HG03175 (cell line): ENCODE results near the gene TNPO1.

Source experiments
- ATAC-seq: cut with Tn5 transposase; IDR thresholded peaks from one replicate; pipeline ENCODE4 v1.9.1; 2021; ENCODE audit warnings: mild to moderate bottlenecking, moderate library complexity; ENCODE audit not compliant: unreplicated experiment

TNPO1 gene

GRCh38 chr5:72849546-72849945, 33.1 kb downstream of the TNPO1 start:
- no peak for ATAC-seq

- no peak for ATAC-seq
These were observed 33.7 kb downstream of the TNPO1 start for GRCh38 chr5:72850113-72850512.

DNA sequence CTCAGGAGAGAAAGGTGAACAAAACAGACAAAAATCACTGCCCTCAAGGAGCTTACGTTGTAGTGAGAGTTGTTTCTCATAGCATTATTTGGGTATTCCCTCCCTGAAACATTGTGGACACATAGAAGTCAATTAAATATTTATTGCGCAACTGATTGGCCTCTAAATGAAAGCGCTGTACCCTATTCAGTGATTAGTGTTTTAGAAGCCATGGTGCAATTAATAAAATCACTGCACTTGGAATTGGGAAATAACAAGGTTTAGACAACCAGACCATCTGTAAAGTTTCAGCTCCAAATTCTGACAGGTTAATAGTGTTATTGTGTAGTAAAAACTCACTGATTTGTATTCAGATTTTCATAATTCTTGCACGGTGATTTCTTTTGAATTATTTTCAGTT, 35.9 kb downstream of the TNPO1 start:
- ATAC-seq = no peak

DNA sequence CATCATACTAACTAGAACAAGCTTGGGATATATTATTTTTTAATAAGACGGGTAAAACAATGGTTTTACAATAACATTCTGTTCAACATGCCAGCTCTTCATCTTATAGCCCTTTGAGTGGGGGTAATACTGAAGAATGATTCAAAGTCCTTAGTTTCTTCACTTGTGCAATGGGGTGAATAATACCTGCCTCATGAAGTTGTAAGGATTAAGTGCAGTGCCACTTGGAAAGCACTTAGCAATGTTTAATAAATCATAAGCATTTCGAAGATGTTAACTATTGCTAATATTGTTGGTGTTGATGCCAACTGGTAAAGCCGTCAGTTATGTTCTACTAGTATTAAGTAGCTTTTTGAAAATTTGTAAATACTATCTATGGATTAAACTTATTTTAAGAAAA, 38.0 kb downstream of the TNPO1 start:
- ATAC-seq = no peak

- no peak for ATAC-seq
These were observed 39.4 kb downstream of the TNPO1 start for GRCh38 chr5:72855821-72856220.

GRCh38 chr5:72857396-72857795, 40.9 kb downstream of the TNPO1 start:
- no peak for ATAC-seq

DNA sequence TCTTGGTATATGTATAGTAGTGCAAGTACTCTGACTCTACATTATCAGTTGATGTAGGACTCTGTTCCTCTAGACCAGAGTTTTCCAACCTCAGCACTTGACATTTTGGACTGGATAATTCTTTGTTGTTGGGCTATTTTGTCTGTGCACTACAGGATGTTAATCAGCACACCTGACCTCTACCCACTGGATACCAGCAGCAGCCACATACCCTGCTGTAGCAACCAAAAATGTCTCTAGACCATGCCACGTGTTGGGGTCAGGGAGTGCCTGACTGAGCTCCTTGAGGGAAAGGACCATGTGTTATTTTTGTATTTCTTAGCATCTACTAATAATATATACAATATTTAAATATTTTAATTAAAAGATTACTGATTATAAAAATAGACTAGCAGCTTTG, 42.7 kb downstream of the TNPO1 start:
- ATAC-seq = no peak

DNA sequence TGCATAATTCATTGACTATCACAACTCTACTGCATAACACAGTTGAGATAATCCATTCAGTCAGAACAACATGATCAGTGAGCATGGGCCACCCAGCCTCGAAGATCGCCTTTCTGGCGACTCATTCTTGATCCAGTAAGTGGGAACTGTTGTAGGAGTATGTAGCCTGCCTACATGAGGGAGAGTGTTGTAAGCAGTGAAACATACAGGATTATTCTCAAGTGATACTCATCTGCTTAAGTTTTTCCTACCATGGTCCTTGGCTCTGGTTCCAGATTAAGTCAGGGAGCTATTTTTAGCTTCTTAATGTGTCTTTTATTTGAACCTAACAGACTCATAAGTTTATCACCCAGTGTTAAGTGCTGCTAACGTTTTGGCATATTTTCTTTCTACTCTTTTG, 44.0 kb downstream of the TNPO1 start:
- no peak for ATAC-seq

DNA sequence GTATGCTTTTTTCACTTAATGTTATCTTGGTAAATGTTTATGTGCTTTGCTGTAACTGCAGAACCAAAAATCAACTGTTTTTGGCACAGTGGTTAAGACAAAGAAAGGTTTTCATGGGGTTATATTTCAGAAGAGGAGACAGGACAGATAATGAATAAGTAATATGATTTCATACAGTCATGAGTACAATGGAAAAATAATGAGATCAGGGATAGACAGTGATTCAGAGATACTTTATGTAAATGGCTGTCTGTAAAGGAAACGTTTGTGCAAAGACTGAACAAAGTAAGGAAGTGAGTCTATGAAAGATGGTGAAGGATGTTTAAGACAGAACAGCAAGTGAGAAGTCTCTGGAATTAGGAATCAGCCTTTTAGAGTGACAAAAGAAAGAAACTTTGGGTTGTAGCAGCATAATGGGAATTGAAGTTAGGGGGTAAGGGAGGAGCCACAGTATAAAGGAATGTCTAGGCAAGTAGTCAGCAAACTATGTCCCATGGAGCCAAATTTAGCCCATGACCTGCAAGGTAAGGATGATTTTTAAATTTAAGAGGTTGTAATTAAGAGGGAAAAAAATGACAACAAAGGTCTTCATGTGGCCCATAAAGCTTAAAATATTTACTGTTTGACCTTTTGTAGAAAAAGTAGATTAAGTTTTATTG, 55.0 kb downstream of the TNPO1 start:
- ATAC-seq = no peak

DNA sequence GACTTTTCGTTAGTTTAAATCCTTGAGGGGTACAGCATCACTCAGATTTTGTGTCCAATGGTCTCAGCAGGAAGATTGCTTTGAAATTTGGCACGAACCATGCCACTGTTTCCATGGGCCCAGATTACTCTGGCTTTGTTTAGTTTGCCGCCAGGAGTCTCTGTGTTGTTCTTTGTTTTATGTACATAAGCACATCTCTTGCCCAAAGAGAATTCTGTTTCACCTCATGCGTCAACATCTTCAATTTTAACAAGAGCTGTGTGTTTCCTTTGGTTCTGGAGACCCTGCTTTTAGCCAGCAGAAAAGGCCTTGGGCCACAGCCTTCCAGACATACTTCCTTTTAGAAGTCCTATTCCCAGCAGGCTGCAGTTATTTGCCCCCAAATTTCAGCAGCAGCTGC, 62.4 kb downstream of the TNPO1 start:
- no peak for ATAC-seq

- ATAC-seq = no peak
These were observed 66.5 kb downstream of the TNPO1 start for GRCh38 chr5:72882989-72883388.

GRCh38 chr5:72883850-72884249, 67.4 kb downstream of the TNPO1 start:
- no peak for ATAC-seq

DNA sequence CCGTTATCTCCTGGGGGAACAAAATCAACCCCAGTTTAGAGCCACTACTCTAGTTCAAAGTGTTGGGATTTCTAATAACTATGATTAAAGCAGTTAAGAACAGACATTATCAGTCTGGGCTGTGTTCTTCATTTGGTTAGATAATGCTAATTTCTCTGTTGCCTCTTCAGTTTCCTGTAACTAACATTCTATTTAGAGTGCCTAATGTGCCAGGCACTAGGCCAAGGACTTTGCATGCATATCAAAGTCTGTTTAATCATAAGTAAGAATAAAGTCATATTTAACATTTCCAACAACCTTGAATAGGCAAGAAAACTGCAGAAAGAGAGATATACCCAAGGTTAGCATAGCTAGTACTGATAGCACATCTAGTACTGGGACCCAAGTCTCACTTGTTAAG, 68.4 kb downstream of the TNPO1 start:
- ATAC-seq = no peak

DNA sequence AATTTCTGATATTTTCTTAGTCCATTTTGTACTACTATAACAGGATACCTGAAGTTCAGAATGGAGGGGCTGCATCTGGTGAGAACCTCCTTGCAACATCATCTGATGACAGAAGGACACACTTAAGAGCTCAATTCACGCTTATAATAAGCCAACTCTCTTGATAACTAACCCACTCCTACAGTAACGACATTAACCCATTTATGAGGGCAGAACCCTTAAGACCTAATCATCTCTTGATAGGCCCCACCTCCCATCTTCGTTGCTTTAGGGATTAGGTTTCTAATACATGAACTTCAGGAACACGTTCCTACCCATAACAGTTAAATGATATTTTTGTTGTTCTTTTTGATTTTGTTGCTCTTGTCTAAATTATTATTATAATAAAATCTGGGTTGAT, 69.4 kb downstream of the TNPO1 start:
- no peak for ATAC-seq

DNA sequence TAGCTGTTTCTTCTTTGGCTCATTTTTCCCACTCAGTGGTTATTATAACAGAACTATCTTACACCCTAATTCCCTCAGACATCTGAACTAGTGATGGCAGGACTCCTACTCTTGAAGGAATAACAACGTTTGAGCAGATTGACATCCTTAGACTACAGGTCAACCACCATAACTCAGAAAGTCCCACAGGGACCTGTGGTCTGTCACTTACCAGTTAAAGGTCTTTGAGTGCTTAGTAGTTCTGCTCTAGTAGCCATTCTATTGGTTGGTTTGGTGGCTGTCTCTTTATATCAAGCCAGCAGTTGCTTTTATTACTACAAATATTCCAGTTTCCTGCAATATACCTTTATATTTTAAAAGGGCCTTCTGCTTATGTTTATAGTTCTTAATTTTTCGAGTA, 72.1 kb downstream of the TNPO1 start:
- no peak for ATAC-seq

- ATAC-seq = no peak
These were observed 72.9 kb downstream of the TNPO1 start for GRCh38 chr5:72889324-72889723.

DNA sequence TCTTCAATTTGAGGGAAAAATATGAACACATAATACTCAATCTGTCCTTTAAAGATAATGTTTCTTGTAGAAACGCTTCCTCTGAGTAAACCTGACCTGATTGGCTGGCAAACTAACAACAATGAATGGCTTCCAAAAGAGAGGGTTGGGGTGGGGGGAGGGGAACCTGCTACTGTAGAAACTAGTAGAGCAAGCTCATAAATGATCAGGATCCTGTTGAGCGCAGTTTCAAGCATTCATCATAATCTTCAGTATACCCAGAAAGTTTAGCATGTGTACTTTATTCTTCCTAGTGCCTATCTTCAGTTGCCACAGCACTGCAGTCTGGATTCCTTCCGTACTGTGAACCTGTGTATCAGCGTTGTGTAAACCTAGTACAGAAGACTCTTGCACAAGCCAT, 76.4 kb downstream of the TNPO1 start:
- ATAC-seq = no peak

- no peak for ATAC-seq
These were observed 79.3 kb downstream of the TNPO1 start for GRCh38 chr5:72895758-72896157.

DNA sequence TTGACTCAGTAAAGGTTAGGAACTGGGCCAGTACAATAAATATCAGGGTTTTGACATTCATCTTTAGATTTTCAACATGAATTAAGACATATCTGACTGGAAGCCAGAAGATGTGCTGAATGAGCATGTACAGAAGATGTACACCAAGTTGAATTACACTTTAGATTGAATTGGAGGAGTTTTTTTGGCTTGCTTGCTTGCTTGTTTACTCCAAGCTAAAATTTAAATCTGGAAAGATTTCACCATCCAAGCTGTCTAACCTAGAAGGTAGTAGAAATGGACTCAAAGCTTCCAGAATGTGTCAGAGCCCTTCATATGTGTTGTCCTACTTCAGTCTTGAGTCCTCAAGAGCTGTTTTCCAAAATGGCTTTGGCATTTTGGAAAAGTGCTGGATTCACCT, 90.3 kb downstream of the TNPO1 start:
- ATAC-seq = no peak

DNA sequence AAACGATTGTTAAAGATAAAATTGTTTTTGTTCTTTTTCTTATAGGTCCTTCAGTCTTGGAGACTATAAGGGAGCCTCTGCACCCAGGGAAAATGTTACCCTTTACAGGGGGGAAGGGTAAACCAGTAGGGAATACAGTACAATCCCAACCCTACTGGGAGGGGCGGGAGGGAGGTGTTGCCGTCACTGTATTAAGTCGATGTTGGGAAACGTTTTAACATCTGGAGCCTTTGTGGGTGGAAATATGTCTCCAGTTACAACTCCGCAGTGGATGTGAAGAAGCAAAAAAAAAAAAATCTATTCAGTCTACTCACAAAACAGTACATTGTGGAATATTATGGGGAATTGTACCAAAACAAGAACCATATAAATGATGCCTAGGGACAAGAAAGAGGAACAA, 92.2 kb downstream of the TNPO1 start:
- ATAC-seq = no peak

GRCh38 chr5:72917371-72917776, 100.9 kb downstream of the TNPO1 start:
- ATAC-seq = no peak

DNA sequence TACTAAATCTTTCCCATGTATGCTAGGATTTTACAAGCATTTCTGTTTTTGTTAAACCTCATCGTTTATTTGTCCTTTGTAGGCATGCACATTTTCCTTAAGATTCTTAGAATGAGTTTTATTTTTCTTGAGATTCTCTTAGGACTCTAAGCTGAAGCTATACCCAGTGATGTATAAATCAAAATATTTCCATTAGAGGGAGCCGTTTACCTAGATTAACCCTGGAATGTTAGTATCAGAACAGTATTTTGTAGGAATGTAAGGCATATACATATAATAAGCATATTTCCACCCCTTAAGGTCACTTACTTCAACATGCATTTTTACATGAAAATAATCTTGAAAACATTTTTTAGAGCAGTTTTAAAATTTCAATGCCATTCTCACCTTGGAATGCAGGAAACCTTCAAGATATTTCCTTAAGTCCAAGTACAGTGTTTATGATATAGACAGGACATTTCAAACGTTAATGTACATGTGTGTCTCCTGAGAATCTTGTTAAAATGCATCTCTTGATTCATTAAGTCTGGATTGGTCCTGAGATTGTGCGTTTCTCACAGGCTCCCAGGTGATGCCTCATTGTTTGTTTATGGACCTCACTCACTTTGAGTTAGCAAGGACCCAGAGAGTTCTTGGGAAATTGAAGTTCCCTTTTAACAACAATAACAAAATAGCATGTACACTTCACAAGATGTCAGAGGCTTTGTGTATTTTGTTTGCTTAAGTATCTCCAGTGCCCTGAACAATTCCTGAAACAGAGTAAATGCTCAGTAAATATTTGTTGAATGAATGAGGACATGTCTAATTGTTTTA, 104.4 kb downstream of the TNPO1 start:
- ATAC-seq = no peak

GRCh38 chr5:72921886-72922285, 105.4 kb downstream of the TNPO1 start:
- ATAC-seq = no peak
